NCI-H2107 (cell line): ENCODE results near the gene MAGEA11.
"Not testable (repeated sequence)": the region's sequence is repeated elsewhere in the genome, so short reads cannot be mapped to it uniquely, and the experiment has no call there.

Experiments
- DNase-seq: peaks from one replicate; lab custom pipeline; 2025; lab: John Stamatoyannopoulos, UW

Gene MAGEA11

GRCh38 chrX:149717803-149718202 lies 5.9 kb downstream of the MAGEA11 start:
- no peak for DNase-seq

- DNase-seq, result no peak
Observed at GRCh38 chrX:149718757-149719156, 6.9 kb downstream of the MAGEA11 start.

- no peak for DNase-seq
Observed at GRCh38 chrX:149720021-149720689, 8.3 kb downstream of the MAGEA11 start.

- DNase-seq, result not testable (repeated sequence)
Observed at GRCh38 chrX:149721241-149721640, 9.4 kb downstream of the MAGEA11 start.

GRCh38 chrX:149721778-149722177 lies 9.9 kb downstream of the MAGEA11 start:
- DNase-seq, result no peak

GRCh38 chrX:149723583-149724118 lies 11.8 kb downstream of the MAGEA11 start:
- not testable (repeated sequence) for DNase-seq

GRCh38 chrX:149727308-149727707 lies 15.4 kb downstream of the MAGEA11 start:
- not testable (repeated sequence) for DNase-seq

GRCh38 chrX:149742269-149742668 lies 30.4 kb downstream of the MAGEA11 start:
- DNase-seq, result not testable (repeated sequence)

- not testable (repeated sequence) for DNase-seq
Observed at GRCh38 chrX:149746390-149747007, 34.6 kb downstream of the MAGEA11 start.

GRCh38 chrX:149757206-149758067 lies 45.6 kb downstream of the MAGEA11 start:
- no peak for DNase-seq

- no peak for DNase-seq
Observed at GRCh38 chrX:149758068-149758714, 46.3 kb downstream of the MAGEA11 start.

GRCh38 chrX:149758715-149759078 lies 46.8 kb downstream of the MAGEA11 start:
- DNase-seq, result not testable (repeated sequence)

GRCh38 chrX:149759824-149760223 lies 48.0 kb downstream of the MAGEA11 start:
- no peak for DNase-seq

- no peak for DNase-seq
Observed at GRCh38 chrX:149760965-149761364, 49.1 kb downstream of the MAGEA11 start.

GRCh38 chrX:149761858-149762674 lies 50.2 kb downstream of the MAGEA11 start:
- DNase-seq, result not testable (repeated sequence)

- no peak for DNase-seq
Observed at GRCh38 chrX:149762696-149763614, 51.1 kb downstream of the MAGEA11 start.
